ENCODE results near the gene RHOV. TPM values are rescaled to one million over a fixed set of nuclear protein-coding genes. Genes with fewer than 3 reads are reported as not detected.

Gene RHOV
- total RNA-seq, 1 experiment from 2014 or later: 6.0 TPM

- H3K9me2 ChIP-seq (ENCODE audit: insufficient read depth): no peaks in the 10 kb centered on the region
- H3K79me2 ChIP-seq (ENCODE audit: insufficient read depth, low read length): no peaks in the 10 kb centered on the region
- no peak overlapping the region for H3K4me2 ChIP-seq (ENCODE audit: low read length)
- ChIA-PET POLR2A (no interaction called here), CTCF (interaction anchor here (1.9 to 2.6 kb wide), 2 partner anchors 13 to 28 kb away, joined by 8 to 16 read pairs; partner anchors contain the start of gene RHOV), RAD21 (ENCODE audit: low non-redundant PET in 1 of 2, low total read pairs in 2 of 2, uncharacterized antibody in 2 of 2, unreplicated experiment in 2 of 2) (no interaction called here)
- TF ChIP-seq SIN3A (IDR thresholded peaks at IDR 0.05; ENCODE audit: low read depth) (no peak), TCF7L2 (IDR thresholded peaks at IDR 0.05; ENCODE audit: borderline replicate concordance, extremely low read depth, insufficient read depth, insufficient read length) (no peak), SRF (IDR thresholded peaks at IDR 0.05; ENCODE audit: low read depth) (no peak), EGR1 (IDR thresholded peaks at IDR 0.05; ENCODE audit: low read depth) (no peak), EZH2 (IDR thresholded peaks at IDR 0.05) (no peak), ZFX (IDR thresholded peaks at IDR 0.05) (no peak), JUND (IDR thresholded peaks at IDR 0.05) (no peak), CBX3 (IDR thresholded peaks at IDR 0.05; ENCODE audit: low read depth) (no peak)
- no peak for DNase-seq (ENCODE audit: low read depth, low spot score)
- H3K36me3 ChIP-seq (ENCODE audit: control insufficient read depth in 1 of 2, insufficient read depth in 2 of 2, low read length in 2 of 2): no peaks in the 10 kb centered on the region
- H4K20me1 ChIP-seq (ENCODE audit: insufficient read depth): no peaks in the 10 kb centered on the region
- H3K27me3 ChIP-seq (ENCODE audit: insufficient read depth, low read length): no peaks in the 10 kb centered on the region
- intact Hi-C loops (cut with micrococcal nuclease): no loop called here
- ATAC-seq: no peak
- H3K27ac ChIP-seq (ENCODE audit: low read depth, low read length): no peak overlapping the region
- no peaks in the 10 kb centered on the region for H3K9me3 ChIP-seq (ENCODE audit: control insufficient read depth in 1 of 2, insufficient read depth in 1 of 2, low read depth in 1 of 2, low read length in 2 of 2)
- BruUV-seq (replicated peaks): no TSS peak
- no peak overlapping the region for H3K9ac ChIP-seq (ENCODE audit: low read length)
- no peak overlapping the region for H3K4me3 ChIP-seq (replicated peaks in 1 of 2; ENCODE audit: low read depth in 1 of 2, low read length in 2 of 2)
- peaks cover 0 to 2% of the 10 kb centered on the region in 2 experiments; a peak in 1 of 4 replicates for H3K4me1 ChIP-seq (ENCODE audit: control insufficient read depth in 1 of 2, insufficient read depth in 2 of 2, low read length in 2 of 2)
- H2AFZ ChIP-seq (ENCODE audit: low read depth, low read length, poor library complexity, severe bottlenecking): no peak overlapping the region
Observed at GRCh38 chr15:40886586-40886985, 12.6 kb upstream of the RHOV start.

- ATAC-seq (no peak), DNase-seq (ENCODE audit: low read depth, low spot score) (no peak)
- RAD21 ChIA-PET (ENCODE audit: low non-redundant PET in 1 of 2, low total read pairs in 2 of 2, uncharacterized antibody in 2 of 2, unreplicated experiment in 2 of 2): no interaction called here
- Histone ChIP-seq H3K9me3 (ENCODE audit: control insufficient read depth in 1 of 2, insufficient read depth in 1 of 2, low read depth in 1 of 2, low read length in 2 of 2) (no peaks in the 10 kb centered on the region), H3K4me2 (ENCODE audit: low read length) (no peak overlapping the region), H3K9me2 (ENCODE audit: insufficient read depth) (no peaks in the 10 kb centered on the region), H3K4me3 (replicated peaks in 1 of 2; ENCODE audit: low read depth in 1 of 2, low read length in 2 of 2) (no peak overlapping the region), H3K4me1 (ENCODE audit: control insufficient read depth in 1 of 2, insufficient read depth in 2 of 2, low read length in 2 of 2) (peaks cover 19 to 22% of the 10 kb centered on the region in 2 experiments), H4K20me1 (ENCODE audit: insufficient read depth) (no peaks in the 10 kb centered on the region), H3K27me3 (ENCODE audit: insufficient read depth, low read length) (no peaks in the 10 kb centered on the region), H3K79me2 (ENCODE audit: insufficient read depth, low read length) (no peaks in the 10 kb centered on the region), H3K36me3 (ENCODE audit: control insufficient read depth in 1 of 2, insufficient read depth in 2 of 2, low read length in 2 of 2) (no peaks in the 10 kb centered on the region), H3K27ac (ENCODE audit: low read depth, low read length) (no peak overlapping the region), H3K9ac (ENCODE audit: low read length) (no peak overlapping the region), H2AFZ (ENCODE audit: low read depth, low read length, poor library complexity, severe bottlenecking) (no peak overlapping the region)
- CTCF ChIA-PET: interaction anchor here (1.2 to 1.4 kb wide), 5 partner anchors 10 to 24 kb away, joined by 3 to 6 read pairs (median 4); no protein-coding TSS in a partner anchor
- POLR2A ChIA-PET: interaction anchor here (1.2 kb wide), 1 partner anchor 8 kb away, joined by 4 read pairs; no protein-coding TSS in a partner anchor
- no TSS peak for BruUV-seq (replicated peaks)
- intact Hi-C loops (cut with micrococcal nuclease): no loop called here
- no peak for TF ChIP-seq EGR1 (IDR thresholded peaks at IDR 0.05; ENCODE audit: low read depth)
- no peak for TF ChIP-seq RAD21 (IDR thresholded peaks at IDR 0.05; ENCODE audit: low read depth)
- TF ChIP-seq POLR2AphosphoS5 (IDR thresholded peaks at IDR 0.05; ENCODE audit: low read depth, low read length): no peak
- no peak for TF ChIP-seq CBX3 (IDR thresholded peaks at IDR 0.05; ENCODE audit: low read depth)
- TF ChIP-seq ELF1 (IDR thresholded peaks at IDR 0.05; ENCODE audit: borderline replicate concordance, low read depth): no peak
- no peak for TF ChIP-seq ATF3 (IDR thresholded peaks at IDR 0.05)
- no peak for TF ChIP-seq SRF (IDR thresholded peaks at IDR 0.05; ENCODE audit: low read depth)
- TF ChIP-seq FOSL1 (IDR thresholded peaks at IDR 0.05; ENCODE audit: low read depth): no peak
- no peak for TF ChIP-seq ZNF274 (IDR thresholded peaks at IDR 0.05; ENCODE audit: low read depth, low read length)
- TF ChIP-seq YY1 (IDR thresholded peaks at IDR 0.05; ENCODE audit: extremely low read depth, insufficient replicate concordance, low read depth, low read length): no peak
- TF ChIP-seq POLR2A (IDR thresholded peaks at IDR 0.05; ENCODE audit: borderline replicate concordance, extremely low read depth, insufficient read depth, insufficient read length): no peak
- no peak for TF ChIP-seq ZBTB33 (IDR thresholded peaks at IDR 0.05; ENCODE audit: extremely low read depth, insufficient replicate concordance, low read length)
- TF ChIP-seq CTCF (IDR thresholded peaks at IDR 0.05 in 2 of 3, conservative IDR thresholded peaks at IDR 0.05 in 1 of 3; ENCODE audit: borderline replicate concordance in 1 of 3, insufficient read depth in 1 of 3, low read depth in 2 of 3, low read length in 2 of 3): no peak
- TF ChIP-seq SP1 (IDR thresholded peaks at IDR 0.05; ENCODE audit: low read depth): no peak
Observed at GRCh38 chr15:40881351-40881750, 7.3 kb upstream of the RHOV start.
